CD4-positive, alpha-beta T cell treated with Interferon alpha-2 for 1 hour (primary cell): ENCODE measurements around the gene TTF1.

Source experiments
- DNase-seq, 2 donors: peaks; one replicate each; pipeline ENCODE4 v3.0.0-alpha.2; 2020 to 2022

TTF1 gene

DNA sequence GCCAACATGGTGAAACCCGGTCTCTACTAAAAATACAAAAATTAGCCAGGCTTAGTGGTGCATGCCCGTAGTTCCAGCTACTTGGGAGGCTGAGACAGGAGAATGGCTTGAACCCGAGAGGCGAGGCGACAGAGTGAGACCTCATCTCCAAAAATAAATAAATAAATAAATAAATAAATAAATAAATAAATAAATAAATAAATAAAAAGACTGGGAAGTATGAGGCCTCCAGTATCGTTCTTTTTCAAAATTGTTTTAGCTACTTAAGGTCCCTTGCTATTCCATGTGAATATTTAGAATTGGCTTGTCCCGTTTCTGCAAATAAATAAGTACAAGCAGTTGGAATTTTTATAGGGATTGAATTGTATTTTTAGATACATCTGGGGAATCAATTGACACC lies 48.9 kb downstream of the TTF1 start:
- no peak for DNase-seq

DNA sequence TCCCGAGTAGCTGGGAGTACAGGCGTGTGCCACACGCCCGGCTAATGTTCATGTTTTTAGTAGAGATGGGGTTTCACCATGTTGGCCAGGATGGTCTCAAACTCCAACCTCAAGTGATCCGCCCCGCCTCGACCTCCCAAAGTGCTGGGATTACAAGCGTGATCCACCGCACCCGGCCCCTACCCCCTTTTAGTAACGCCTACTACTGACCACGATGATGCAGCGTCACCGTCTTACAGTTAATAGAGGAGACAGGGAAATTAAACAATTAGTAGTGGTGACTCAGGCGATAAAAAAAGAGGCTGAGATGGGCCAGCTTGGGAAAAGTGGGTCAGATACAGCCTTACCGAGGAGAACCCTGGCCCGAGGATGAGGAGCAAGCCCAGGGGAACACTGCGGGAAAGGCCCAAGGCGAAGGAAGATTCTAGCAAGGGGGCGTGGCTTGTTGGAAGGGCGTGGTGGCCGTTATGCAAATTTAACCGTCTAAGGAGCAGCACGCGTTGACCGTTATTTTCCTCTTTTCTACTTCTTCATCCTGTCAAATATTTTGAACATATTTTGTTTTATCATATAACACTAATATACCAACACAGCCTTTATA lies 50.2 kb downstream of the TTF1 start:
- DNase-seq, result no peak

DNA sequence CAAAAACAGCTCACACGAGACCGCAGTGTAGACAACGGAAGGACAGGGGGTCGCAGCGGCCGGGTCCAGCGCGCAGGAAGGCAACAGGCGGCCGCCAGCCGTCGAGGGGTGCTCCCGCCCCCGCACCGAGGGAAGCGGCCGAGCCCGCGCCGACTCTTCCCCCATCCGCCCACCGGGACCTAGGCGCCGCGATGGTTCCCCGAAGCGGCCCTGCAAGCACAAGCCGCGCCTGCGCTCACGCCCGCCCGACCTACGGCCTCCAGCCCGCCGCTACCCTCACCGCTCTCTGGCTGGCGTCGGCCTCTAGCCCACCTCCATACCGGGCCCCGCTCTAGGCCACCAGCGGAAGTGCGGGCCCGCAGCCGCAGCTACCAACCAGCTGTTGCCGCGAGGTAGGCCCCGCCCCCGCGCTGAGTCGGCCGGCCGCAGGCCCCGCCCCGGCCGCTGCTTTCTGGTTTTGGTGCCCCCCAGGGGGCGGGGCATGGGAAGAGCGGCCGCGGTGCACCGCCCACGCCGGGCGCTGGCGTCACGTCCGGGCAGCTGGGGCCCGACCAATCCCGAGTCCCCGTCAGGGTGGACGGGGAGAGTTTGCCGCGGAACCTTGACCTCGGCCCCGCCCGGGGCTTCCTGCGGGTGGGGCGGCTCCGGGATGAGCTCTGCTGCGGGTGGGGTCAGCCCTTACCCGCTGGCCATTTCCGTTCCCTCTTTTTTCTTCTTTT lies 51.8 kb downstream of the TTF1 start, which contains the start of gene SETX:
Gene SETX (minus strand): TSS at position 350 of the 719 bp plus-strand sequence. CDS start 5,558 bp downstream, outside the sequence.
- peak; percentile 97 to 98 for DNase-seq

DNA sequence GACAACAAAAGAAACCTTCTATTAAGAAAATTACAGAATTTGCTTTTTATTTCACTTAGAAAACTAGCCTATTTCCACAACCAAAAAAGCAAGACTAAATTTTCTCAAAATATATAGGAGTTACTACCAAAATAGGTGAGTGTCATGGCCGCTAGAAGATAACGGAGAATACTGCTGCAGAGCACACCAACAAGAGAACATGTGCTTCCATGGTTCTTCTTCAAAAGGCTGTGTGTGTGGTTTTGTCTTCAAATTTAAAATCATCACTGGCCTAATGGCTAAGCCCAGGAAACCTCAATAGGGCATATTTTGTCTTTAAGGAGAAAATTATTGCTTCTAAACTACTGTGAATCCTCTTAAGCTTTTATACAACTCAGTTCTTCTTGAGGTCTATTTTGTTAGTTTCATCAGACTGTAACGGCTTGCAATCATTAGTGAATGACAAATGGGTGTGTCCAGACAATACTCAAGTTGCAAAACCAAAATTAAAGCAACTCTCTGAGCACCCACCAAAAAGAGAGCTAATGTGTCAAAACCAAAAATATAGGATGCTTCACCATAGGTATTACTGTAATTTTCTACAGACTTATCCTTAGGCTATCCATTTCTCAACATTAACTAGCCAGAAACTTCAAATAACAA lies 55.1 kb downstream of the TTF1 start:
- peak in 1 of 2 donors; percentile 39 for DNase-seq

DNA sequence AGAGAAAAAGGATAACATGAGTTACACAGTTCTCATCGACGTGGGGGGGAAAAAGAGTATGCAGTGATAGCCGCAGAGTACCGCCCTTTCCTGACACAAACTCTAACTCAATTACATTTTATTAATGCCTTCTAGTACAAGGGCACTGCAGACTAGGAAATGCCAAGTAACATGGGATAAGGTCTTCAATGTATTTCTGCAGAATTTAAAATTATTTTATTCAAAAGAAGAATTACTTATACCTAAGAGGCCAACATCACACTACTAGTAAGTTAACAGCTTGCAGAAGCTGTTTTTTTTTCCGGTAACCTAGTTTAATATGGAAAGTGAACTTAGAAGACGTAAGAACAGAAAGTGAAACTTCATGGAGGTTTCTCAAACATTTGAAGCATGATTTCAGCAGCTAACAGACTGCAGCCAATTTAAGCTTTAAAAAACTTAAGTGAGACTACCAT lies 55.8 kb downstream of the TTF1 start:
- peak; percentile 37 to 66 for DNase-seq

DNA sequence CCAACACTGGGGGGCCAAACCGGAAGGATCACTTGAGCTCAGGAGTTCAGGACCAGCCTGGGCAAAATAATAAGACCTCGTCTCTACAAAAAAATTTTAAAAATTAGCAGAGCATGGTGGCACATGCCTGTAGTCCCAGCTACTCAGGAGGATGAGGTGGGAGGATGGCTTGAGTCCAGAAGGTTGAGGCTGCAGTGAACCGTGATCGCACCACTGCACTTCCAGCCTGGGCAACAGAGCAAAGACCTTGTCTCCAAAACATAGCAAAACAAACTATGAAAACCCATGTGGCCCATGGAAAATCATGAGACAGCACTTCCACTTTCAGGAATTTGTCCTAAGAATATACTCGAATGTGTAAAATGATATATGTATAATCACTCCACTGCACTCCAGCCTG lies 58.0 kb downstream of the TTF1 start:
- no peak for DNase-seq

DNA sequence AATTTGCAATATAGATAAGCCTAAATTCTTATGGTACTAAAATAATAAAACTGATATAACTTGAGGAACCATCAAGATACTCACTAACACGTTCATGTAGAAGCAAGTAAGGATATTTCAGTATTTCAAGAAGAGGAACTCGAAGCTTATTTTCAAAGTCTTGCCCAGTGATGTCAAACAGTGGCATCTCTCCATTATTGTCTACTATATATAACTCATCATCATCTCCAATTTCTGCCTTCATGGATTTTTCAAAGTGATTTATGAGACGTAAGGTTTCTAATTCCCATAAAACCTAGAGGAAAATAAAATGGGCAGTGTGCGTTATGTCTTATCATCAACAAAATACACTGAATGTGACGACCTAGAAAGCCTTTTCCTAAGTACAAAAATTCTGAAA lies 60.5 kb downstream of the TTF1 start:
- no peak for DNase-seq

DNA sequence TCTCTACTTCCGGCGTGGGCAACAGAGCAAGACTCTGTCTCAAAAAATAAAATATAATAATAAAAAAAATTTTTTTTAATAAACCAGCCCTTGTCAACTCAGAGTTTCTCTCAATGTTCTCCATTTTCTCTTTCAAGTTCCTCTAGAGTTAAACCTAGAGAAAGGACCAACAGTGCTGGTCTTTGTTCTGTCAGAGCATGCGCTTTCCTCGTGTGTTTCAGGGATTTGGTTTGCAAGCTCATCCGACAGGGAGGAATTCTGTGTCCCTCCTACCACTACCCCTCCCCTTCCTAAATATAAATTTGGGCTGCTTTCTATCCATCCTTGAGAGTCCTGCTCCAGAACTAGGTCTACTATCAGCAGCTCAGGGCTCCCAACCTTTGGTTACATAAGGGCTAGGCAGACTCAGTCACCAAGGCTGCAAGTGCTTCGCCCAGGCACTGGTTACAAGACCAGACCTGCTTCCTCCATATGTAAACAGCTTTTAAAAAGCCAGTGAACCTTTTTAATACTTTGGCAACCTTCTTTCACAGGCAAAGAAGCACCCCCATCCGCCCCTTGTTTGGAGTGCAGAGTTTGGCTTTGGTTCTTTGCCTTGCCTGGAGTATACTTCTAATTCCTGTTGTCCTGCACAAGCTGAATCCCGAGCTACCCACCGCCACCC lies 65.3 kb downstream of the TTF1 start:
- DNase-seq, result no peak

DNA sequence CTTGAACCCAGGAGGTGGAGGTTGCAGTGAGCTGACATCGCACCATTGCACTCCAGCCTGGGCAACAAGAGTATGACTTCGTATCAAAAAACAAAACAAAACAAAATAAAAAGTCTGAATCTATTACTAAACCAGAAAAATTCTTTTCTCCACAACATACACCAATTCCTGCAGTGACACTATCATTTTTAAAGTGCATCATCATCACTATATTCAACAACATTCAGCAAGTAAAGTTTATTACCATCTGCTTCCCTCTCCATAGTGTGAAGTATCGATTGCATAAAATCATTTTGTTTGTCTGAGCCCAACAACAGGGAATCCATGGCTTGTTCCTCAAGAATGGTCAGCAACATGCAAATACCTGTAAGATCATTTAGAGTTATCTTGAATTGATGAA lies 72.3 kb downstream of the TTF1 start:
- no peak for DNase-seq

DNA sequence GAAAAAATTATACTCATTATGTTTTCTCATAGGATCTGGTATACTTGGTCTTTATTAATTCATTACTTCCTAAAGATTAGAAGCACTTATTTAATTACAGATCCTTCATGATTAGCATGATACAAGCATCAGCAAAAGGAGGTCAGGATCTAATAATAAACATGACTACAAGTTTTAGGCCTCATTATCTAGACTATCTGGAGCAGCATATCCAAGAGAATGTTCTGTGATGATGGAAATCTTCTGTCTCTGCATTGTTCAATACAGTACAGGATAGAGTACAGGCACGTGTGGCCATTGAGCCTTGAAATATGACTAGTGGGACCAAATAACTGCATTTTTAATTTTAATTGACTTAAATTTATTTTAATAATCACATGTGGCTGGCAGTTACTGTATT lies 73.1 kb downstream of the TTF1 start:
- DNase-seq, result no peak

DNA sequence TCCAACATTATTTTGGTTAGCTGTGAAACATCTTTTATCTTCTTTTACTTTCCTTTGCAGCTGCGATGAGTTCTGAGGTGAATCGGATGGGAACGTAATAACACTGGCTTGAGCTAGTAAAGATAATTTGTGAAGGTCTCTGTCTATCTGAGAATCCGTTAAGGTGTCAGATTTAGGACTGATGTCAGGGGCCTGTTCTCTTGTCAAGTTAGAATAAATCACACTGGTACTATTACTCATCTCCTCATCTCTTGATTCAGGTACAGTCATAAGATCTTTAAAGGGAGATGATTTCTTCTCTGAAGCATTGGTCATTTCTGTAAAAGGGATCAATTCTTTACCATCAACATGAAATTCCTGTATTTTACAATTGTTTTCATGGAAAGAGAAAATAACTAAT lies 78.1 kb downstream of the TTF1 start:
- no peak for DNase-seq

DNA sequence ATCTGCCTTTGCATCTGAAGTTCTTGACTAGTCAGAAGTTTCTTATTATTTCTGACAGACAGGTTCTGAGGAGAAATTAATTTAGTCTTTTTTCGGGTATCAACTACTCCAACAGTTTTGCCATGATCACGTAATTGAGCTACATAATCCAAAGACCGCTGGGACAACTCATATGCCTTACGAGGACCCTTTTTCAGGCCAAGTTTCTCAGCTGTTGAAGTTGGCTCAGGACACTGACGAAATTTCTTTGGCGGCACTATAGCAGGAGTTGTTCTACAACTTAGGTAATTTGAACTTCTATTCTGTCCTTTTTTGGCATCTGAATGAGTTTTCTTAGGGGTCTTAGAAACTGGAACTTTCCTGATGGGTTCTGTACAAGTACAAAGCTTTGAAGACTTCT lies 79.1 kb downstream of the TTF1 start:
- no peak for DNase-seq
